ENCODE results near the gene IFNAR2.

GRCh38 chr21:33189237-33189636, 40.5 kb upstream of the IFNAR2 start:
- TF ChIP-seq POLR2AphosphoS5 (IDR thresholded peaks at IDR 0.05; ENCODE audit: borderline replicate concordance, low read depth, low read length) (no peak), EZH2 (IDR thresholded peaks at IDR 0.05) (no peak)
